ENCODE measurements around the gene KATNB1.

GRCh38 chr16:57704011-57704904 is 31.3 kb upstream of the KATNB1 start:
- TF ChIP-seq E2F5 (CRISPR knock-in tag; IDR thresholded peaks at IDR 0.05): no peak
- no peak for TF ChIP-seq CTCF (IDR thresholded peaks at IDR 0.05)
- no peak for TF ChIP-seq NR2C2 (CRISPR knock-in tag; IDR thresholded peaks at IDR 0.05)
- TF ChIP-seq MAX (CRISPR knock-in tag; IDR thresholded peaks at IDR 0.05): no peak
- TF ChIP-seq STAT6 (CRISPR knock-in tag; conservative IDR thresholded peaks at IDR 0.05; ENCODE audit: low read depth): no peak
- TF ChIP-seq SP1 (CRISPR knock-in tag; conservative IDR thresholded peaks at IDR 0.05): no peak
- no peak for TF ChIP-seq ATF2 (CRISPR knock-in tag; IDR thresholded peaks at IDR 0.05; ENCODE audit: borderline replicate concordance, low read depth)
- TF ChIP-seq ZMAT4 (CRISPR knock-in tag; IDR thresholded peaks at IDR 0.05): no peak
- TF ChIP-seq E2F1 (CRISPR knock-in tag; IDR thresholded peaks at IDR 0.05): no peak
- TF ChIP-seq MXD4 (CRISPR knock-in tag; IDR thresholded peaks at IDR 0.05; ENCODE audit: borderline replicate concordance): no peak
